Calu3 (cell line): ENCODE results near the gene PTPN12. TPM values are rescaled to one million over a fixed set of nuclear protein-coding genes. Genes with fewer than 3 reads are reported as not detected.
"Not testable (repeated sequence)": the region's sequence is repeated elsewhere in the genome, so short reads cannot be mapped to it uniquely, and the experiment has no call there.

ENCODE experiments used
- BruUV-seq: library from RNA; stranded (reverse); fragments of 400-500 nt; replicated peaks from 2 replicates; lab custom pipeline; 2021; lab: Mats Ljungman, UMichigan
- CTCF ChIA-PET: fragments of 300-600 bp; sonication (Branson Sonifier 250); formaldehyde crosslinking; loops from one replicate; lab custom pipeline; 2022; ENCODE audit warnings: antibody characterized with exemption; lab: Charles Lee
- DNase-seq: peaks from one replicate; pipeline ENCODE4 v3.0.0; 2022
- H3K27ac Mint-ChIP-seq: one replicate; pipeline ENCODE4 v1.8.0; 2022; ENCODE audit warnings: mixed read lengths; ENCODE audit not compliant: unreplicated experiment
- H3K27me3 Mint-ChIP-seq: one replicate; pipeline ENCODE4 v1.8.0; 2022; ENCODE audit warnings: mixed read lengths; ENCODE audit not compliant: unreplicated experiment
- H3K36me3 Mint-ChIP-seq: one replicate; pipeline ENCODE4 v1.8.0; 2022; ENCODE audit warnings: mild to moderate bottlenecking, moderate library complexity, mixed read lengths; ENCODE audit not compliant: insufficient read depth, unreplicated experiment
- H3K4me1 Mint-ChIP-seq: one replicate; pipeline ENCODE4 v1.8.0; 2022; ENCODE audit warnings: mild to moderate bottlenecking, low read depth, mixed read lengths; ENCODE audit not compliant: unreplicated experiment
- H3K4me3 Mint-ChIP-seq: one replicate; pipeline ENCODE4 v1.8.0; 2022; ENCODE audit warnings: mild to moderate bottlenecking, low read depth, moderate library complexity, mixed read lengths; ENCODE audit not compliant: unreplicated experiment
- H3K9me3 Mint-ChIP-seq: one replicate; pipeline ENCODE4 v1.8.0; 2022; ENCODE audit warnings: low read depth, mixed read lengths; ENCODE audit not compliant: unreplicated experiment
- intact Hi-C: fragments of 100-400 bp; cut with micrococcal nuclease; formaldehyde crosslinking; loops from one replicate; pipeline ENCODE4 v1.10.0; 2022; ENCODE audit not compliant: unreplicated experiment
- total RNA-seq: library from RNA; stranded (reverse); gene quantifications from 2 replicates; pipeline ENCODE4 v1.2.3, GENCODE V29; 2022
- TF ChIP-seq, protein P1 (sequence below): fragments of 200-600 bp; IDR thresholded peaks from one replicate; pipeline ENCODE4 v1.8.0; 2022; ENCODE audit warnings: antibody characterized with exemption; ENCODE audit not compliant: unreplicated experiment

Gene PTPN12
- total RNA-seq, 1 experiment from 2014 or later = 61.2 TPM

- Mint-ChIP-seq H3K36me3 (no peaks in the 10 kb centered on the region), H3K27ac (no peak overlapping the region)
- CTCF ChIA-PET = interaction anchor here (1.0 kb wide), 1 partner anchor 9 kb away, joined by 3 read pairs; no protein-coding TSS in a partner anchor
These were observed 7.8 kb upstream of the PTPN12 start for GRCh38 chr7:77529279-77529678.

GRCh38 chr7:77531038-77531437, 6.1 kb upstream of the PTPN12 start:
- Mint-ChIP-seq H3K4me3 (no peak overlapping the region), H3K27me3 (no peaks in the 10 kb centered on the region), H3K9me3 (no peaks in the 10 kb centered on the region), H3K4me1 (peaks cover 9% of the 10 kb centered on the region), H3K27ac (no peak overlapping the region), H3K36me3 (no peaks in the 10 kb centered on the region)
- BruUV-seq = no TSS peak
- intact Hi-C loops = no loop called here
- TF ChIP-seq, protein P1, sequence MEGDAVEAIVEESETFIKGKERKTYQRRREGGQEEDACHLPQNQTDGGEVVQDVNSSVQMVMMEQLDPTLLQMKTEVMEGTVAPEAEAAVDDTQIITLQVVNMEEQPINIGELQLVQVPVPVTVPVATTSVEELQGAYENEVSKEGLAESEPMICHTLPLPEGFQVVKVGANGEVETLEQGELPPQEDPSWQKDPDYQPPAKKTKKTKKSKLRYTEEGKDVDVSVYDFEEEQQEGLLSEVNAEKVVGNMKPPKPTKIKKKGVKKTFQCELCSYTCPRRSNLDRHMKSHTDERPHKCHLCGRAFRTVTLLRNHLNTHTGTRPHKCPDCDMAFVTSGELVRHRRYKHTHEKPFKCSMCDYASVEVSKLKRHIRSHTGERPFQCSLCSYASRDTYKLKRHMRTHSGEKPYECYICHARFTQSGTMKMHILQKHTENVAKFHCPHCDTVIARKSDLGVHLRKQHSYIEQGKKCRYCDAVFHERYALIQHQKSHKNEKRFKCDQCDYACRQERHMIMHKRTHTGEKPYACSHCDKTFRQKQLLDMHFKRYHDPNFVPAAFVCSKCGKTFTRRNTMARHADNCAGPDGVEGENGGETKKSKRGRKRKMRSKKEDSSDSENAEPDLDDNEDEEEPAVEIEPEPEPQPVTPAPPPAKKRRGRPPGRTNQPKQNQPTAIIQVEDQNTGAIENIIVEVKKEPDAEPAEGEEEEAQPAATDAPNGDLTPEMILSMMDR = no peak
- CTCF ChIA-PET = no interaction called here
- DNase-seq = no peak

More at GRCh38 chr7:77529279-77529678, 7.8 kb upstream of the PTPN12 start:
- Mint-ChIP-seq H3K27me3 (no peaks in the 10 kb centered on the region), H3K9me3 (no peaks in the 10 kb centered on the region), H3K4me3 (no peak overlapping the region), H3K4me1 (no peaks in the 10 kb centered on the region)
- BruUV-seq = no TSS peak
- intact Hi-C loops = no loop called here
- no peak for DNase-seq
- TF ChIP-seq, protein P1 = no peak

GRCh38 chr7:77532247-77532646, 4.8 kb upstream of the PTPN12 start:
- no peak for DNase-seq
- H3K27me3 Mint-ChIP-seq = no peaks in the 10 kb centered on the region
- H3K36me3 Mint-ChIP-seq = peaks cover 10% of the 10 kb centered on the region
- CTCF ChIA-PET = no interaction called here
- peaks cover 9% of the 10 kb centered on the region for H3K4me1 Mint-ChIP-seq
- intact Hi-C loops = no loop called here
- TF ChIP-seq, protein P1 = no peak
- no peak overlapping the region for H3K4me3 Mint-ChIP-seq
- no peaks in the 10 kb centered on the region for H3K9me3 Mint-ChIP-seq
- no TSS peak for BruUV-seq
- H3K27ac Mint-ChIP-seq = no peak overlapping the region

DNA sequence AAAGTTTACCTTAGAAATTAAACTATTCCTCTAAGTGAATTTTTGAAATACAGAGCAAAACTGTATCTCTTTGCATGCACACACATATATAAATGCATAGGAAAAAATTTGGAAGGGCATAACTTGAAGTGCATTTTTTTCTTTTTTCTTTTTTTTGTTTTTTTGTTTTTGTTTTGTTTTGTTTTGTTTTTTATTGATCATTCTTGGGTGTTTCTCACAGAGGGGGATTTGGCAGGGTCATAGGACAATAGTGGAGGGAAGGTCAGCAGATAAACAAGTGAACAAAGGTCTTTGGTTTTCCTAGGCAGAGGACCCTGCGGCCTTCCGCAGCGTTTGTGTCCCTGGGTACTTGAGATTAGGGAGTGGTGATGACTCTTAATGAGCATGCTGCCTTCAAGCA, 4.4 kb upstream of the PTPN12 start:
- CTCF ChIA-PET = not testable (repeated sequence)

DNA sequence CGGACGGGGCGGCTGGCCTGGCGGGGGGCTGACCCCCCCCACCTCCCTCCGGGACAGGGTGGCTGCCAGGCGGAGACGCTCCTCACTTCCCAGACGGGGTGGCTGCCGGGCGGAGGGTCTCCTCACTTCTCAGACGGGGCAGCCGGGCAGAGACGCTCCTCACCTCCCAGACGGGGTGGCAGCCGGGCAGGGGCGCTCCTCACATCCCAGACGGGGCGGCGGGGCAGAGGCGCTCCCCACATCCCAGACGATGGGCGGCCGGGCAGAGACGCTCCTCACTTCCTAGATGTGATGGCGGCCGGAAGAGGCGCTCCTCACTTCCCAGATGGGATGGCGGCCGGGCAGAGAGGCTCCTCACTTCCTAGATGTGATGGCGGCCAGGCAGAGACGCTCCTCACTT, 3.0 kb upstream of the PTPN12 start:
- H3K4me3 Mint-ChIP-seq, H3K4me1 Mint-ChIP-seq, intact Hi-C loops, CTCF ChIA-PET, DNase-seq, H3K27me3 Mint-ChIP-seq, H3K27ac Mint-ChIP-seq, H3K9me3 Mint-ChIP-seq, BruUV-seq: not testable (repeated sequence)
- peaks cover 28% of the 10 kb centered on the region for H3K36me3 Mint-ChIP-seq

More for the DNA sequence above, 4.4 kb upstream of the PTPN12 start:
- DNase-seq, H3K4me3 Mint-ChIP-seq, H3K9me3 Mint-ChIP-seq, H3K27ac Mint-ChIP-seq, BruUV-seq, H3K4me1 Mint-ChIP-seq, intact Hi-C loops, H3K27me3 Mint-ChIP-seq: not testable (repeated sequence)
- H3K36me3 Mint-ChIP-seq = peaks cover 15% of the 10 kb centered on the region
